GM12872 (cell line): ENCODE data around the gene DECR2.

ENCODE experiments used
- CTCF ChIP-seq: IDR thresholded peaks from 3 replicates; pipeline ENCODE4 v1.5.1; 2011; ENCODE audit warnings: low read depth, mild to moderate bottlenecking, low read length, moderate library complexity; ENCODE audit not compliant: insufficient read depth

Gene DECR2, protein sequence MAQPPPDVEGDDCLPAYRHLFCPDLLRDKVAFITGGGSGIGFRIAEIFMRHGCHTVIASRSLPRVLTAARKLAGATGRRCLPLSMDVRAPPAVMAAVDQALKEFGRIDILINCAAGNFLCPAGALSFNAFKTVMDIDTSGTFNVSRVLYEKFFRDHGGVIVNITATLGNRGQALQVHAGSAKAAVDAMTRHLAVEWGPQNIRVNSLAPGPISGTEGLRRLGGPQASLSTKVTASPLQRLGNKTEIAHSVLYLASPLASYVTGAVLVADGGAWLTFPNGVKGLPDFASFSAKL

GRCh38 chr16:401468-402348 is at the start of gene DECR2:
TSS of gene DECR2 (plus strand) at chr16:401885. CDS start at chr16:401964, 79 bp downstream.
- TF ChIP-seq CTCF = peak; percentile 63

GRCh38 chr16:352547-353403 is 48.9 kb upstream of the DECR2 start, which contains the start of gene AXIN1:
TSS of gene AXIN1 (minus strand) at chr16:352723. CDS start at chr16:347025, 5,698 bp downstream.
- TF ChIP-seq CTCF = peak; percentile 52; the same call in 1 of the 3 replicates

GRCh38 chr16:353404-354290 is 48.0 kb upstream of the DECR2 start:
- TF ChIP-seq CTCF = no peak

DNA sequence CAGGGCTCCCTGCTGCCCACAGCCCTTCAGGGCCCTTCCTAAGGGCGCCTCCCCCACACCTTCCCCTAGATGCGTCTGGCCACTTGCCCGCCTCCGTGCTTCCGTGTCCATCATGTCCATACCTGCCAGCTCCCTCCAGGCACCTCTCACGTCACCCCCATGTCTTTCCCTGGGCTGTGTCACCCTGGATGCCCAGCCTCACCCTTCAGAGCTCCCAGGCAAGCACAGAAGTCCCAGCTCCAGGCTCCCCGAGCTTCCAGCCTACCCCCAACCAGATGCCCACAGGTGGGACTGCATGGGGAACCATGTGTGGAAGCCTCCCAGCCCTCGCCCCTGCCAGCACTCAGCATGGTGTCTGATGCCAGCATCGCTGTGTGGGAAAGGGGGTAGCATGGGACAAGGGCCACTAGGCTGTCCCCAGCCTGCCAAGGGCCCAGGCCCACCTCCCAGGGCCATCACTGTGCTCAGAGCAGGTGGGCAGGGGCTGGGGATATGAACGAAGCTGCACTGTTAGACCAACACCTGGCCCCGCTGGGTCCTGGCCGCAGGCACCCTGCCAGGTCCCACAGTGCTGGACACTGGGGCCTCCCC is 47.3 kb upstream of the DECR2 start:
- no peak for TF ChIP-seq CTCF

- no peak for TF ChIP-seq CTCF
Measured at GRCh38 chr16:354971-355461, 46.7 kb upstream of the DECR2 start.

- TF ChIP-seq CTCF = no peak
Measured at GRCh38 chr16:356741-357140, 44.9 kb upstream of the DECR2 start.
